Stimulated activated CD4-positive, alpha-beta T cell treated with anti-CD3 and anti-CD28 coated beads, Interleukin-1b, Interleukin-23, amount 100 ng/mL, for 24 hours (primary cell): ENCODE data around the gene PKIG.

Experiments used
- DNase-seq, 4 experiments: peaks; one replicate each; pipeline ENCODE4 v3.0.0-alpha.2; 2020; ENCODE audit warnings: low read depth in 4 of 4, low spot score in 1 of 4

PKIG gene

DNA sequence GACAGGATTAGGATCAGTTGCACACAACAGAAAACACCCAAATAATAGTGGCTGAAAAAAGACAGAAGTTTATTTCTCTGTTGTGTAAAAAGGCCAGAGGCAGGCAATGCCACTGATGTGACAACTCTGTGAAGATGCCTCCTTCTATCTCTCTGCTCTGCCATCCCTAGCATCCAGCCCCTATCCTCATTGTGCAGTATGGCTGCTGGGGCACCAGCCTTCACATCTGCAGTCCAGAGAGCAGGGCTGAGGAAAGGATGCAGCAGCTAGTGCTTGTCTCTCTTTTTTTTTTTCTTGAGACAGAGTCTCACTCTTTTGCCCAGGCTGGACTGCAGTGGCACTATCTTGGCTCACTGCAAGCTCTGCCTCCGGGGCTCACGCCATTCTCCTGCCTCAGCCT is 75.5 kb downstream of the PKIG start:
- no peak for DNase-seq

DNA sequence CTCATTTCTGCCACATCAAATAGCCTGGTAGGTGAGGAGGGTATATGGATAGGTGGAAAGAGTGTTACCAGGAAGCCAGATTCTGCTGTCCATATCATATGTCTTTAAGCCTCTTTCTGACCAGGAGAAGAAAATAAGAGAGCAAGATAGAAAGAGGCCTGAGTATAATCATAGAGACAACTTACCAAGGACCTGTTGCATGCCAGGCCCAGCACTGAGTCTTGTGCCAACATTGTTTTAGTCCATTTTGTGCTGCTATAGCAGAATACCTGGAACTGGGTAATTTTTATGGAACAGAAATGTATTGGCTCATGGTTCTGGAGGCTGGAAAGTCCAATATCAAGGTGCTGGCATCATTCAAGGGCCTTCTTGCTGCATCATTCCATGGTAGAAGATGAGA is 76.4 kb downstream of the PKIG start:
- no peak for DNase-seq

GRCh38 chr20:44659931-44660330 is 77.6 kb downstream of the PKIG start:
- DNase-seq: no peak

DNA sequence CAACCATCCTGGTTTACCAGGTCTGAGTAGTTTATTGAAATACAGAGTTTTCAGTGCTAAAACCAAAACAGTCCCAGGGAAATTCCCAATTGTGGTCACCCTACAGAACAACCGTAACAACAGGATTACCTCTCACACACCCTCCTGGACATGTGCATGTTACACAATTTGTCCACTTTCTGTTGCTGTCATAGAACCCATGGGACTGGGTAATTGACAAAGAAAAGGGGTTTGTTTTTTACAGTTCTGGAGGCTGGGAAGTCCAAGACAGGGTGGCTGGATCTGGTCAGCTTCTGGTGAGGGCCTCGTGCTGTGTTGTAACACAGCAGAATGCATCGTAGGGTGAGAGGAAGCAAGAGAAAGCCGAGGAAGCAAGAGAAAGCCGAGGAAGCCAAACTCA is 78.2 kb downstream of the PKIG start:
- DNase-seq: no peak

GRCh38 chr20:44662261-44662660 is 79.9 kb downstream of the PKIG start:
- DNase-seq: no peak

DNA sequence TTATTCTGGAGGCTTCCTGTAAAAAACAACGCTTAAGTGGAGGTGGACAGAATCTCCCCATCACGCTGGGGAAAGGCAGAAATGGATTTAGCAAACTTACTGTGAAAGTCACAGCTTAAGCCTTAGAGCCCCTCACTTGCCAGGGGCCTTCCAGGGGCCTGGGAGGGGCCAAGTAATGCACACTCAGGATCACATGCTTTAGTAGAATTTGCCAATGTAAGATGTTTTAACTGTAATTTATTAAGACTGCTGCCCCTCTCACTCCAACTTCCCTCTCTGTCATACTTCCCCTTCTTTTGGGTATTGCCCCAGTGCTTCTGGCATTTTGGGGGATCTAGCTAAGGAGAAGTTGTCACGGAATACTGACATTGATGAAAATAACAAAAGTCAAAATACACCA is 81.8 kb downstream of the PKIG start:
- DNase-seq: no peak

DNA sequence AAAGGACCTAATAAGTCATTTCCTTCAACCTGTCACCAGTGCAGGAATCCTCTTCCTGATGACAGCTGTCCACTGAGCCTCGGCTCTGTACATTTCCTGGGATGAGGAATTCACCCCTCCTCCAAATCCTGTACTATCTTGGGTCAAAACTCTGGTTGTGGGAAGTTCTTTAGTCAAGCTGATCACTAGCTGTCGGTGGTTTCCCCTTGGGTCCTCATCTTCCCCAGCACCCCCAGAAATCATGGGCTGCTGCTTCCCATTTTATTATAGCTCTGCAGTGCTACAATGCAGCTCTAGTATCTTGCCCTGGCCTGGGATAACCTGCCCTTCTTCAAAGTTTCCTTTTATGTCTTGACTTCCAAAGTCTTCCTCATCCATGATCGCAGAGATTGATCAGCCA is 83.7 kb downstream of the PKIG start:
- no peak for DNase-seq
